ENCODE results near the gene GTF3C5.

DNA sequence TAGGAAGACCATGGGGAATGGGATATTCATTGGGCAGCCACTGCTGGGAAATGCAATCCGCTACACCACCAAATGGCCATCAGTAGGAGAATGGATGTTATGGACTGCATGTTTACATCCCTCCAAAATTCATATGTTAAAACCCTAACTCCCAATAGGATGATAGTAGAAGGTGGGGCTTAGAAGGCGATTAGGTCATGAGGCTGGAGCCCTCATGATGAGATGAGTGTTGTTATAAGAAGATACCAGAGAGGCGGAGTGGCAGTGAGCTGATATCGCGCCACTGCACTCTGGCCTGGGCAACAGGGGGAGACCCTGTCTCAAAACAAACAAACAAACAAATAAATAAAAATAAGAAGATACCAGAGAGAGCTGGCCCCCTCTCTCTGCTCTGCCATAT is 16.1 kb upstream of the GTF3C5 start:
- TF ChIP-seq, protein P1, sequence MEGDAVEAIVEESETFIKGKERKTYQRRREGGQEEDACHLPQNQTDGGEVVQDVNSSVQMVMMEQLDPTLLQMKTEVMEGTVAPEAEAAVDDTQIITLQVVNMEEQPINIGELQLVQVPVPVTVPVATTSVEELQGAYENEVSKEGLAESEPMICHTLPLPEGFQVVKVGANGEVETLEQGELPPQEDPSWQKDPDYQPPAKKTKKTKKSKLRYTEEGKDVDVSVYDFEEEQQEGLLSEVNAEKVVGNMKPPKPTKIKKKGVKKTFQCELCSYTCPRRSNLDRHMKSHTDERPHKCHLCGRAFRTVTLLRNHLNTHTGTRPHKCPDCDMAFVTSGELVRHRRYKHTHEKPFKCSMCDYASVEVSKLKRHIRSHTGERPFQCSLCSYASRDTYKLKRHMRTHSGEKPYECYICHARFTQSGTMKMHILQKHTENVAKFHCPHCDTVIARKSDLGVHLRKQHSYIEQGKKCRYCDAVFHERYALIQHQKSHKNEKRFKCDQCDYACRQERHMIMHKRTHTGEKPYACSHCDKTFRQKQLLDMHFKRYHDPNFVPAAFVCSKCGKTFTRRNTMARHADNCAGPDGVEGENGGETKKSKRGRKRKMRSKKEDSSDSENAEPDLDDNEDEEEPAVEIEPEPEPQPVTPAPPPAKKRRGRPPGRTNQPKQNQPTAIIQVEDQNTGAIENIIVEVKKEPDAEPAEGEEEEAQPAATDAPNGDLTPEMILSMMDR (conservative IDR thresholded peaks at IDR 0.05; ENCODE audit: low read length) = no peak
- no peak for TF ChIP-seq EZH2phosphoT487 (IDR thresholded peaks at IDR 0.05; ENCODE audit: borderline replicate concordance, low read depth, low read length)

Measured in OCI-LY7 (cell line).